IMR-90 (cell line): ENCODE data around the gene SLC22A5. TPM values are rescaled to one million over a fixed set of nuclear protein-coding genes. Genes with fewer than 3 reads are reported as not detected.

Experiments
- ATAC-seq: fragments of 200-7000 bp; cut with Tn5 transposase; 2 replicates; pipeline ENCODE4 v1.9.1; 2020; ENCODE audit warnings: low read depth, mild to moderate bottlenecking, moderate library complexity
- BruUV-seq: library from RNA; stranded (reverse); fragments of 400-500 nt; replicated peaks from 2 replicates; lab custom pipeline; 2021; lab: Mats Ljungman, UMichigan
- CTCF ChIA-PET: fragments of 300-600 bp; formaldehyde crosslinking; extraction: SDS; loops from one replicate; lab custom pipeline; 2021; ENCODE audit warnings: antibody characterized with exemption; lab: Yijun Ruan, JAX
- POLR2A ChIA-PET: fragments of 300-600 bp; sonication (Branson Sonifier 250); formaldehyde crosslinking; loops from one replicate; lab custom pipeline; 2022; ENCODE audit warnings: antibody characterized with exemption; ENCODE audit not compliant: unreplicated experiment; lab: Charles Lee
- DNase-seq: peaks from one replicate; pipeline ENCODE4 v3.0.0; 2013
- H2AFZ ChIP-seq: replicated peaks from 2 replicates; pipeline ENCODE3; 2013; ENCODE audit warnings: low read length, mild to moderate bottlenecking; ENCODE audit not compliant: poor library complexity
- H2AK5ac ChIP-seq: 2 replicates; pipeline ENCODE4 v1.6.1; 2013; ENCODE audit warnings: low read depth, low read length, inconsistent platforms
- H2AK9ac ChIP-seq: replicated peaks from 2 replicates; pipeline ENCODE3; 2013; ENCODE audit warnings: mild to moderate bottlenecking, low read depth, low read length, moderate library complexity; ENCODE audit not compliant: poor library complexity
- H2BK120ac ChIP-seq: 2 replicates; pipeline ENCODE4 v1.6.1; 2013; ENCODE audit warnings: low read depth, low read length, inconsistent platforms
- H2BK15ac ChIP-seq: 3 replicates; pipeline ENCODE4 v1.6.1; 2013; ENCODE audit warnings: low read depth, low read length, inconsistent platforms
- H2BK20ac ChIP-seq: 2 replicates; pipeline ENCODE4 v1.6.1; 2013; ENCODE audit warnings: low read depth, mild to moderate bottlenecking, inconsistent platforms, low read length, moderate library complexity
- H2BK5ac ChIP-seq: 2 replicates; pipeline ENCODE4 v1.6.1; 2013; ENCODE audit warnings: mild to moderate bottlenecking, low read depth, low read length, inconsistent platforms; ENCODE audit not compliant: poor library complexity, severe bottlenecking
- H3K14ac ChIP-seq: replicated peaks from 2 replicates; pipeline ENCODE4 v1.6.1; 2013; ENCODE audit warnings: low read depth, low read length, inconsistent platforms
- H3K18ac ChIP-seq: 2 replicates; pipeline ENCODE4 v1.6.1; 2013; ENCODE audit warnings: low read depth, low read length, control low read depth
- H3K23ac ChIP-seq: 2 replicates; pipeline ENCODE4 v1.6.1; 2013; ENCODE audit warnings: low read depth, low read length, inconsistent platforms
- H3K27ac ChIP-seq: 2 replicates; pipeline ENCODE4 v1.5.1; 2013; ENCODE audit warnings: mild to moderate bottlenecking, control low read depth, low read length; ENCODE audit not compliant: insufficient read depth
- H3K27me3 ChIP-seq: 2 replicates; pipeline ENCODE4 v1.6.1; 2013; ENCODE audit warnings: low read length; ENCODE audit not compliant: control insufficient read depth, insufficient read depth
- H3K36me3 ChIP-seq: 2 replicates; pipeline ENCODE4 v1.6.1; 2013; ENCODE audit warnings: low read length, mixed read lengths; ENCODE audit not compliant: control insufficient read depth, insufficient read depth
- H3K4ac ChIP-seq: 2 replicates; pipeline ENCODE4 v1.6.1; 2013; ENCODE audit warnings: low read depth, low read length, inconsistent platforms
- H3K4me1 ChIP-seq: 2 replicates; pipeline ENCODE4 v1.6.1; 2013; ENCODE audit warnings: low read length, mixed read lengths; ENCODE audit not compliant: control insufficient read depth, insufficient read depth
- H3K4me2 ChIP-seq: 2 replicates; pipeline ENCODE4 v1.6.1; 2013; ENCODE audit warnings: low read depth, mild to moderate bottlenecking, control low read depth, low read length, moderate library complexity
- H3K4me3 ChIP-seq: 2 replicates; pipeline ENCODE4 v1.5.1; 2013; ENCODE audit warnings: low read depth, mild to moderate bottlenecking, control low read depth, low read length, moderate library complexity; ENCODE audit not compliant: insufficient read depth
- H3K56ac ChIP-seq: 2 replicates; pipeline ENCODE4 v1.6.1; 2013; ENCODE audit warnings: low read length, inconsistent platforms; ENCODE audit not compliant: insufficient read depth; ENCODE audit errors: extremely low read depth
- H3K79me1 ChIP-seq, 2 experiments: 2 replicates each; pipeline ENCODE4 v1.6.1; 2013; ENCODE audit warnings: low read length in 2 of 2, inconsistent platforms in 1 of 2, low read depth in 1 of 2
- H3K9ac ChIP-seq: 2 replicates; pipeline ENCODE4 v1.6.1; 2013; ENCODE audit warnings: low read depth, low read length, control low read depth
- H3K9me1 ChIP-seq: 2 replicates; pipeline ENCODE4 v1.6.1; 2013; ENCODE audit warnings: low read length, inconsistent platforms; ENCODE audit not compliant: insufficient read depth
- H3K9me3 ChIP-seq: 2 replicates; pipeline ENCODE4 v1.6.1; 2013; ENCODE audit warnings: low read length; ENCODE audit not compliant: control insufficient read depth, insufficient read depth
- H4K20me1 ChIP-seq: 2 replicates; pipeline ENCODE4 v1.6.1; 2013; ENCODE audit warnings: low read length, inconsistent platforms; ENCODE audit not compliant: insufficient read depth
- H4K5ac ChIP-seq: 2 replicates; pipeline ENCODE4 v1.6.1; 2013; ENCODE audit warnings: mild to moderate bottlenecking, low read depth, low read length, control low read depth
- H4K8ac ChIP-seq, 2 experiments: 2 replicates each; pipeline ENCODE4 v1.6.1; 2013; ENCODE audit warnings: low read depth in 2 of 2, low read length in 2 of 2, control low read depth in 1 of 2, inconsistent platforms in 1 of 2
- H4K91ac ChIP-seq: 2 replicates; pipeline ENCODE4 v1.6.1; 2013; ENCODE audit warnings: low read depth, low read length, inconsistent platforms; ENCODE audit not compliant: insufficient read depth
- BHLHE40 ChIP-seq: fragments of 150-350 bp; IDR thresholded peaks from 2 replicates; pipeline ENCODE4 v1.6.1; 2016; ENCODE audit warnings: mild to moderate bottlenecking, low read depth, low read length
- CTCF ChIP-seq: conservative IDR thresholded peaks from 2 replicates; pipeline ENCODE4 v1.5.1; 2012; ENCODE audit warnings: mild to moderate bottlenecking, low read depth, low read length, improper control_type of control experiment
- ELK1 ChIP-seq: fragments of 150-350 bp; IDR thresholded peaks from 2 replicates; pipeline ENCODE4 v1.6.1; 2016; ENCODE audit warnings: low read depth, mild to moderate bottlenecking, low read length, moderate library complexity, borderline replicate concordance
- MAFK ChIP-seq: IDR thresholded peaks from 2 replicates; pipeline ENCODE4 v1.6.1; 2012; ENCODE audit warnings: low read depth, low read length, improper control_type of control experiment
- MXI1 ChIP-seq: IDR thresholded peaks from 2 replicates; pipeline ENCODE4 v1.6.1; 2012; ENCODE audit warnings: low read depth, mild to moderate bottlenecking, low read length, moderate library complexity, borderline replicate concordance
- NFE2L2 ChIP-seq: fragments of 150-350 bp; IDR thresholded peaks from 2 replicates; pipeline ENCODE4 v1.6.1; 2016; ENCODE audit warnings: low read depth, mild to moderate bottlenecking, low read length
- POLR2A ChIP-seq: IDR thresholded peaks from 2 replicates; pipeline ENCODE4 v1.6.1; 2012; ENCODE audit warnings: mild to moderate bottlenecking, low read depth, low read length
- RCOR1 ChIP-seq: IDR thresholded peaks from 2 replicates; pipeline ENCODE4 v1.6.1; 2012; ENCODE audit warnings: mild to moderate bottlenecking, low read length, improper control_type of control experiment; ENCODE audit not compliant: insufficient replicate concordance
- RFX5 ChIP-seq: IDR thresholded peaks from 2 replicates; pipeline ENCODE4 v1.8.0; 2012; ENCODE audit warnings: low read depth, mild to moderate bottlenecking, low read length, moderate library complexity
- USF2 ChIP-seq: fragments of 150-350 bp; IDR thresholded peaks from 2 replicates; pipeline ENCODE4 v1.6.1; 2017; ENCODE audit warnings: mild to moderate bottlenecking, antibody characterized with exemption, low read length, low read depth
- WGBS, 2 experiments: methylation state at CpG; one replicate each; pipeline versions ENCODE4 v1.1.5 to v1.1.7; 2013; ENCODE audit warnings: missing lambda C conversion rate in 2 of 2; ENCODE audit not compliant: insufficient read length in 1 of 2; ENCODE audit errors: extremely low coverage in 2 of 2; 5-methylcytosine and 5-hydroxymethylcytosine counted together
- dilution Hi-C: fragments of 300-500 bp; cut with HindIII; formaldehyde crosslinking; loops from one replicate; pipeline ENCODE4 v1.14.3; 2018; ENCODE audit warnings: low sequenced_read_pairs; ENCODE audit not compliant: unreplicated experiment
- in situ Hi-C: fragments of 300-500 bp; cut with MboI; formaldehyde crosslinking; loops from 3 replicates; pipeline ENCODE4 v1.14.3; 2019; ENCODE audit warnings: low sequenced_read_pairs, inconsistent platforms, mixed read lengths
- intact Hi-C: fragments of 100-400 bp; cut with micrococcal nuclease; formaldehyde crosslinking; loops from 2 replicates; pipeline ENCODE4 v1.10.0; 2022
- polyA plus RNA-seq, 3 experiments: library from polyadenylated mRNA; depleted of rRNA; stranded (reverse); fragments of >200 nt; gene quantifications; 2 replicates each; pipeline ENCODE4 v1.2.3, GENCODE V29; 2012; ENCODE audit warnings: low replicate concordance in 1 of 3
- total RNA-seq: library from RNA; depleted of rRNA; stranded (reverse); fragments of >200 nt; gene quantifications from 2 replicates; pipeline ENCODE4 v1.2.3, GENCODE V29; 2012

The SLC22A5 gene
- total and polyA plus RNA-seq, 2 of the 4 experiments (the other 2 are of a cell fraction) = 6.1 to 7.1 TPM

GRCh38 chr5:132319975-132320374 is 49.5 kb upstream of the SLC22A5 start:
- Histone ChIP-seq H3K4me1 (peaks cover 6% of the 10 kb centered on the region; the same call in 1 of the 2 replicates), H3K27ac (no peak overlapping the region), H3K9me3 (no peaks in the 10 kb centered on the region), H3K18ac (no peak overlapping the region), H2BK120ac (no peak overlapping the region), H2AK5ac (no peak overlapping the region), H4K8ac (no peak overlapping the region), H3K27me3 (no peaks in the 10 kb centered on the region), H3K23ac (no peak overlapping the region), H2BK15ac (no peak overlapping the region), H4K5ac (no peak overlapping the region), H2AK9ac (no peak overlapping the region), H3K36me3 (peaks cover 3% of the 10 kb centered on the region; the same call in 1 of the 2 replicates), H3K9me1 (peaks cover 9% of the 10 kb centered on the region), H4K20me1 (no peaks in the 10 kb centered on the region), H3K9ac (no peak overlapping the region), H3K79me1 (no peaks in the 10 kb centered on the region; a peak in 1 of 4 replicates), H3K14ac (no peak overlapping the region), H3K4me3 (no peak overlapping the region), H3K4me2 (no peak overlapping the region), H3K4ac (no peak overlapping the region), H2BK20ac (no peak overlapping the region), H3K56ac (no peak overlapping the region), H2BK5ac (no peak overlapping the region), H4K91ac (no peak overlapping the region), H2AFZ (no peak overlapping the region)
- intact Hi-C loops (no loop called here), in situ Hi-C loops (no loop called here), dilution Hi-C loops (no loop called here)
- no peak for TF ChIP-seq MXI1
- no peak for TF ChIP-seq RFX5
- no peak for TF ChIP-seq ELK1
- TF ChIP-seq MAFK = no peak
- no peak for TF ChIP-seq NFE2L2
- no peak for TF ChIP-seq BHLHE40
- no peak for TF ChIP-seq USF2
- no peak for TF ChIP-seq POLR2A
- TF ChIP-seq RCOR1 = no peak
- no peak for TF ChIP-seq CTCF
- ChIA-PET POLR2A (no interaction called here), CTCF (no interaction called here)
- no peak for DNase-seq
- no CpG with 5 or more reads among the region's 1 CpG for WGBS, 2 experiments
- no TSS peak for BruUV-seq
- no peak for ATAC-seq
